Measurements from ENCODE around the gene ACACB. TPM values are rescaled to one million over a fixed set of nuclear protein-coding genes. Genes with fewer than 3 reads are reported as not detected.

Gene ACACB
- total RNA-seq, 1 donor from 2014 or later = 7.5 TPM

GRCh38 chr12:109275173-109275572 is 158.8 kb downstream of the ACACB start:
- intact Hi-C loops (cut with micrococcal nuclease) = no loop called here

GRCh38 chr12:109276160-109276559 is 159.8 kb downstream of the ACACB start:
- intact Hi-C loops (cut with micrococcal nuclease) = no loop called here

GRCh38 chr12:109277255-109277898 is 161.0 kb downstream of the ACACB start:
- intact Hi-C loops (cut with micrococcal nuclease) = no loop called here

GRCh38 chr12:109277899-109278762 is 161.7 kb downstream of the ACACB start:
- intact Hi-C loops (cut with micrococcal nuclease) = no loop called here

- intact Hi-C loops (cut with micrococcal nuclease) = no loop called here
These were observed 162.5 kb downstream of the ACACB start for GRCh38 chr12:109278912-109279311.

GRCh38 chr12:109279525-109279924 is 163.1 kb downstream of the ACACB start:
- intact Hi-C loops (cut with micrococcal nuclease) = no loop called here

GRCh38 chr12:109281452-109281851 is 165.1 kb downstream of the ACACB start:
- intact Hi-C loops (cut with micrococcal nuclease) = no loop called here

- intact Hi-C loops (cut with micrococcal nuclease) = no loop called here
These were observed 168.0 kb downstream of the ACACB start for GRCh38 chr12:109284392-109284791.

GRCh38 chr12:109286252-109286651 is 169.9 kb downstream of the ACACB start:
- intact Hi-C loops (cut with micrococcal nuclease) = no loop called here

- intact Hi-C loops (cut with micrococcal nuclease) = no loop called here
These were observed 170.3 kb downstream of the ACACB start for GRCh38 chr12:109286652-109287051.

- intact Hi-C loops (cut with micrococcal nuclease) = no loop called here
These were observed 170.8 kb downstream of the ACACB start for GRCh38 chr12:109287181-109287580.

GRCh38 chr12:109287811-109288469 is 171.6 kb downstream of the ACACB start:
- intact Hi-C loops (cut with micrococcal nuclease) = no loop called here

GRCh38 chr12:109288571-109288970 is 172.2 kb downstream of the ACACB start:
- intact Hi-C loops (cut with micrococcal nuclease) = no loop called here

GRCh38 chr12:109289004-109289403 is 172.6 kb downstream of the ACACB start:
- intact Hi-C loops (cut with micrococcal nuclease) = no loop called here

GRCh38 chr12:109289551-109289950 is 173.2 kb downstream of the ACACB start:
- intact Hi-C loops (cut with micrococcal nuclease) = no loop called here

- intact Hi-C loops (cut with micrococcal nuclease) = no loop called here
These were observed 173.7 kb downstream of the ACACB start for GRCh38 chr12:109290061-109290460.

GRCh38 chr12:109291117-109291516 is 174.7 kb downstream of the ACACB start:
- intact Hi-C loops (cut with micrococcal nuclease) = no loop called here

- intact Hi-C loops (cut with micrococcal nuclease) = no loop called here
These were observed 175.3 kb downstream of the ACACB start for GRCh38 chr12:109291521-109292341.

GRCh38 chr12:109292342-109292711 is 175.9 kb downstream of the ACACB start:
- intact Hi-C loops (cut with micrococcal nuclease) = no loop called here

- intact Hi-C loops (cut with micrococcal nuclease) = no loop called here
These were observed 176.7 kb downstream of the ACACB start for GRCh38 chr12:109293106-109293505.

- intact Hi-C loops (cut with micrococcal nuclease) = no loop called here
These were observed 178.0 kb downstream of the ACACB start for GRCh38 chr12:109294286-109294796.
